Activated CD4-positive, alpha-beta T cell treated with anti-CD3 and anti-CD28 coated beads for 1 hour (primary cell): Measurements from ENCODE around the gene MRC2.
"Not testable (repeated sequence)": the region's sequence is repeated elsewhere in the genome, so short reads cannot be mapped to it uniquely, and the experiment has no call there.

ENCODE experiments used
- DNase-seq: peaks from one replicate; pipeline ENCODE4 v3.0.0-alpha.2; 2020

MRC2 gene

GRCh38 chr17:62680541-62681052, 53.1 kb downstream of the MRC2 start:
- no peak for DNase-seq

- no peak for DNase-seq
Observed at GRCh38 chr17:62681061-62681938, 53.8 kb downstream of the MRC2 start.

DNA sequence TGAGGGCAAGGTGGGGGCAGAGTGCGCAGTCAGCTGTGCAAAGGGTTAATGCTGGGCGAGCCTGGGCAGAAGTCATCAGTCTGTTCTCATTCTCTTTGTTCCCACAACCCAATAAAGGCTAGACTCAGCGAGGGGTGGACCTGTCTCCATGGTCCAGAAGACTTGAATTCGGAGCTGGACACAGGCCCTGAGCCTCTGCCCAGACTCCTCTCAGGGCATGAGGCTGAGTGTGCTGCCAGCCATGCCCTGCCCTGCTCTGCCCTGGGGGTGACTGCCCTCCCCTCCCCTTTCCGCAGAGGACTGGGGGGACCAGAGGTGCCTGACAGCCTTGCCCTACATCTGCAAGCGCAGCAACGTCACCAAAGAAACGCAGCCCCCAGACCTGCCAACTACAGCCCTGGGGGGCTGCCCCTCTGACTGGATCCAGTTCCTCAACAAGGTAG, 54.5 kb downstream of the MRC2 start:
- no peak for DNase-seq

DNA sequence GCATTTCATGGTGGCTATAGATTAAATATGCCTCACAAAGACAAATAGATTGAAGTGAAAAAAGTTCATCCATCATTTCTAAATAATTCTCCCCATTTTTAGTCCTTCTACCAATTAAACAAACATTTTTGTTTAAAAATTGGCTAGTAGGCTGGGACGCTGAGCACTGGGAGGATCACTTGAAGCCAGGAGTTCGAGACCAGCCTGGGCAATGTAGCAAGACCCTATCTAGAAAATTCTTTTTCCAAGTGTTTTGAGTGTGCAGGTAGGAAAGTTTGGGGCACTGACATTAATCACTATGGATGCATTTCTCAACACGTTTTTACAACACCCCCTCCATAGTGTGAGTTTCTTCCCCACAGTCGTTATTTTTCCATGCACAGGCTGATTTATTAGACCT, 56.7 kb downstream of the MRC2 start:
- no peak for DNase-seq

DNA sequence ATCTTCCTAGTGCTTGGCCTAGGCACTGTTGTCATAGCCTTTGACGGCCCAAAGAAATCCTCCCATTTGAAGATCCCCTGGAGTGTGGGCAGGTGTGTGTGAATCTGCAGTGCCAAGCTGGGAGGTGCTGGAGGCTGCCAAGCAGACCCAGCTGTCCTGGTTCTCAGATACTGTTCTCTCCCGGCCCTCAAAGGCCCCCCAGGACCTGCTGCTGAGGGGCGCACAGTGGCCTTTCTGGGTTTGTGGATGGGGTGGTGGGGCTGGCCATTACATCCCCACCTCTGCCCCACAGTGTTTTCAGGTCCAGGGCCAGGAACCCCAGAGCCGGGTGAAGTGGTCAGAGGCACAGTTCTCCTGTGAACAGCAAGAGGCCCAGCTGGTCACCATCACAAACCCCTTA, 60.5 kb downstream of the MRC2 start:
- DNase-seq, result no peak

GRCh38 chr17:62688398-62689160, 61.1 kb downstream of the MRC2 start:
- DNase-seq, result no peak

- no peak for DNase-seq
Observed at GRCh38 chr17:62689441-62690167, 62.1 kb downstream of the MRC2 start.

DNA sequence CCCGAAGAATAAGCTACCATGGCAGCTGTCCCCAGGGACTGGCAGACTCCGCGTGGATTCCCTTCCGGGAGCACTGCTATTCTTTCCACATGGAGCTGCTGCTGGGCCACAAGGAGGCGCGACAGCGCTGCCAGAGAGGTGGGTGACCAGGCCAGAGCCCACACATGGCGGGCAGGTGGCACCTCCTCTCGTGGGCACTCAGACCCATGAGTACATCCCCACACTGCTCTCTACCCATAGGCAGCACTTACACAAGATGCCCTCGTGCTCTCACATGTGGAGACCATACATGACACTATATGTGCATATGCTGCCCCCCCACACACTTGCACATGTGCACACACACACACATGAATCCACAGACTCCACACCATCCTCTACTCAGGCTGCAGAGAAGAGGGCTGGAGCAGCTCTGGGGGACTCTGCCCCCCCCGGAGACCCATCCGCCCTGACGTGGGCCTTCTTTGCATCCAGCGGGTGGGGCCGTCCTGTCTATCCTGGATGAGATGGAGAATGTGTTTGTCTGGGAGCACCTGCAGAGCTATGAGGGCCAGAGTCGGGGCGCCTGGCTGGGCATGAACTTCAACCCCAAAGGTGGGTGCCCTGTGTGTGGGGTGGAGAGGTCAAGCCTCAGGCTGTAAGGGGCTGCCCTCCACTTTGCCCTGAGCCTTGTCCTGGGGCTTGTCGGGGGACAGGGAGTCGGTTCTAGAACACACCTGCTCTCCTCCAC, 62.9 kb downstream of the MRC2 start:
- no peak for DNase-seq

- not testable (repeated sequence) for DNase-seq
Observed at GRCh38 chr17:62691589-62691915, 64.1 kb downstream of the MRC2 start.

- DNase-seq, result no peak
Observed at GRCh38 chr17:62692159-62692651, 64.7 kb downstream of the MRC2 start.

DNA sequence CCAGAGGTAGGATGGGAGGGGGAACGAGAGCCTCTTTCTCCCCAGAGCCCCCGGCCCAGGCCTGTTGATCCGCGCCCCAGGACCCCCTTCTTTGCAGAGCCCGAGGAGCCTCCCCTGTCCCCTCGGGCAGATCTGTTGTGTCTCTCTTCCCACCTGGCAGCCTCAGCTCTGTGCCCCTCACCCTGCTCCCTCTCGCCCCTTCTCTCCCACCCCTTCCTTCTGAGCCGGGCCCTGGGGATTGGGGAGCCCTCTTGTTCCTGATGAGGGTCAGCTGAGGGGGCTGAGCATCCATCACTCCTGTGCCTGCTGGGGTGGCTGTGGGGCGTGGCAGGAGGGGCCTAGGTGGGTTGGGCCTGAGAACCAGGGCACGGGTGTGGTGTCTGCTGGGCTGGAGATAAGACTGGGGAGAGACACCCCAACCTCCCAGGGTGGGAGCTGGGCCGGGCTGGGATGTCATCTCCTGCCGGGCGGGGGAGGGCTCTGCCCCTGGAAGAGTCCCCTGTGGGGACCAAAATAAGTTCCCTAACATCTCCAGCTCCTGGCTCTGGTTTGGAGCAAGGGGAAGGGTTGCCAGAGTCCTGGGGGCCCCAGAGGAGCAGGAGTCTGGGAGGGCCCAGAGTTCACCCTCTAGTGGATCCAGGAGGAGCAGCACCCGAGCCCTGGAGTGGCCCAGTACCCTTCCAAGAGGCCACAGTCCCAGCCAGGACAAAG, 65.4 kb downstream of the MRC2 start:
- no peak for DNase-seq

- no peak for DNase-seq
Observed at GRCh38 chr17:62693616-62694409, 66.3 kb downstream of the MRC2 start.

GRCh38 chr17:62695093-62695738, 67.7 kb downstream of the MRC2 start:
- not testable (repeated sequence) for DNase-seq

DNA sequence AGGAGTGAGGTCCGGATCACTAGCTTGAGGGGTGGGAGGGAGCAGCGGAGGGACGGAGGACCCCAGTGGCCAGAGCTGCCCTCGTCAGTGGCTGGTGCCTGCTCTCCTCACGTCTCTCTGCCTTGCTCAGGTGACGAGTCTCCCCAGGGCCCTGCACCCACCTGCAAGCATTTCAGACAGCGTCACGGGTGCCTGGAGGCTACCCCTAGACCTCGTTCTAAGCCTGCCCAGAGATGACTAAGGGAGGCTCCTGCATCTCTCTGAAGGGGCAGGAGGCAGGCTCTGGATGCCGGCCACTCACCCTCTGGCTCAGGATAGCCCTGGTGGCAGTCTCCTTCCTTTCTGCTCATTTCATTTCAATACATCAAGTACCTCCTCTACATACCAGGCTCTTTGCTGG, 68.8 kb downstream of the MRC2 start:
- no peak for DNase-seq

- no peak for DNase-seq
Observed at GRCh38 chr17:62696726-62697490, 69.4 kb downstream of the MRC2 start.

DNA sequence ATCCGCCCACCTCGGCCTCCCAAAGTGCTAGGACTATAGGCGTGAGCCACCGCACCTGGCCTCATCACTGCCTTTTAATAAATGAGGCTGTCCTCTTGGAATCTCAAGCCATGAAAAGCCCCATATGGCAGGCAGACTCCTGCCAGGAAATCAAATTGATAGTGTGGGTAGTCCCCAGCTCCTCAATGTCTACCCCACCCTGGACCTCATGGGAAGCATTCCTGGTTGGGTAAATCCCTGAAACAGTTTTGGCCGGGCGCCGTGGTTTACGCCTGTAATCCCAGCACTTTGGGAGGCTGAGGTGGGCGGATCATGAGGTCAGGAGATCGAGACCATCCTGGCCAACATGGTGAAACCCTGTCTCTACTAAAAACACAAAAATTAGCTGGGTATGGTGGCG, 71.0 kb downstream of the MRC2 start:
- DNase-seq, result not testable (repeated sequence)

GRCh38 chr17:62700964-62701705, 73.7 kb downstream of the MRC2 start:
- DNase-seq, result no peak

- no peak for DNase-seq
Observed at GRCh38 chr17:62701706-62702085, 74.2 kb downstream of the MRC2 start.

DNA sequence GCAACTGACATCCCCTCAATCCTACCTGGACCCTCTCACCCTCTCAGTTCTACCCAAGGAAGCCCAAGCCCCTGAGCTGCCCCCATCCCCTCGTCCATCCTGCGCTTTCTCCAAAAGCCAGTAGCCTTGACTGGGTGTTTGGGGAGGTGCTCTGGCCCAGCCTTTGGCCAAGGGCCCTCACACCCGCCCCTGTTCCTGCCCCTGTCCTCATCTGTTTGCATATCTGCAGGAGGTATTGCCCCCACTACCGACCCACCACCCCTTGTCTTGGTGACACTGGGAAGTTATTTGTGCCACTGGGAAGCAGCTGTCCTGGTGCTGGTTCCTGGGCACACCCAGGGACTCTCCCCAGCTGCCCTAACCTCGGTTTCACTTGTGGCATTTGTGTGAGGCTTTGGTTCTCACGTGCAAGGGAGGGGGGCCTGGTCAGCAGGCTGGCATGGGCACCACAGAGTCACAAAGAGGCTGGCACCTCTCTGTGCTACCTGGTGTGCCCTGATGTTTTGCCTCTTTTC, 75.3 kb downstream of the MRC2 start:
- DNase-seq, result no peak
